CD4-positive, alpha-beta T cell (primary cell): Measurements from ENCODE around the gene MACROD2. TPM values are rescaled to one million over a fixed set of nuclear protein-coding genes. Genes with fewer than 3 reads are reported as not detected.

Source experiments
- ATAC-seq: fragments of 200-7000 bp; cut with Tn5 transposase; one replicate; pipeline ENCODE4 v1.10.0; 2022; ENCODE audit warnings: mild to moderate bottlenecking; ENCODE audit not compliant: poor library complexity
- CTCF ChIA-PET: fragments of 350-600 bp; sonication (Branson Sonifier 250); formaldehyde crosslinking; loops from one replicate; lab custom pipeline; 2021; ENCODE audit warnings: antibody characterized with exemption, inconsistent platforms; lab: Charles Lee
- POLR2A ChIA-PET: fragments of 350-600 bp; sonication (Branson Sonifier 250); formaldehyde crosslinking; loops from one replicate; lab custom pipeline; 2021; ENCODE audit warnings: antibody characterized with exemption, inconsistent platforms; lab: Charles Lee
- DNase-seq, 14 experiments: peaks; one replicate each; pipeline ENCODE4 v3.0.0-alpha.2; 2013 to 2020; ENCODE audit warnings: mixed read lengths in 2 of 14
- H3K27ac ChIP-seq, 2 donors: one replicate each; pipeline versions ENCODE4 v1.5.1 to v1.7.0; 2013; ENCODE audit warnings: low read length in 2 of 2, low read depth in 1 of 2, mild to moderate bottlenecking in 1 of 2
- H3K27me3 ChIP-seq, 2 experiments: 1 replicate in 1 of 2; 2 replicates in 1 of 2; pipeline versions ENCODE4 v1.6.1 to v1.7.0; 2013; ENCODE audit warnings: low read length in 2 of 2, control low read depth in 1 of 2, mild to moderate bottlenecking in 1 of 2, moderate library complexity in 1 of 2; ENCODE audit not compliant: insufficient read depth in 2 of 2, control insufficient read depth in 1 of 2
- H3K36me3 ChIP-seq: one replicate; pipeline ENCODE4 v1.6.1; 2013; ENCODE audit warnings: low read length, control low read depth; ENCODE audit not compliant: insufficient read depth
- H3K4me1 ChIP-seq: one replicate; pipeline ENCODE4 v1.6.1; 2013; ENCODE audit warnings: low read length, control low read depth; ENCODE audit not compliant: insufficient read depth
- H3K4me3 ChIP-seq: one replicate; pipeline ENCODE4 v1.5.1; 2013; ENCODE audit warnings: mild to moderate bottlenecking, low read length, moderate library complexity
- H3K9me3 ChIP-seq, 2 experiments: 1 replicate in 1 of 2; 2 replicates in 1 of 2; pipeline versions ENCODE4 v1.6.1 to v1.7.0; 2013; ENCODE audit warnings: low read length in 2 of 2, mild to moderate bottlenecking in 2 of 2, control low read depth in 1 of 2, moderate library complexity in 1 of 2; ENCODE audit not compliant: control insufficient read depth in 1 of 2, insufficient read depth in 1 of 2
- H3K27ac Mint-ChIP-seq: one replicate; pipeline ENCODE4 v1.8.0; 2020; ENCODE audit warnings: mixed read lengths
- H3K27me3 Mint-ChIP-seq: one replicate; pipeline ENCODE4 v1.8.0; 2021; ENCODE audit warnings: mixed read lengths
- H3K36me3 Mint-ChIP-seq: one replicate; pipeline ENCODE4 v1.8.0; 2021; ENCODE audit warnings: low read depth, mixed read lengths
- H3K4me1 Mint-ChIP-seq: one replicate; pipeline ENCODE4 v1.8.0; 2021; ENCODE audit warnings: low read depth, mixed read lengths
- H3K4me3 Mint-ChIP-seq: one replicate; pipeline ENCODE4 v1.8.0; 2020; ENCODE audit warnings: mild to moderate bottlenecking, mixed read lengths
- H3K9me3 Mint-ChIP-seq: one replicate; pipeline ENCODE4 v1.8.0; 2020; ENCODE audit warnings: mixed read lengths
- CTCF ChIP-seq: fragments of 200-600 bp; IDR thresholded peaks from one replicate; pipeline ENCODE4 v1.8.0; 2022; ENCODE audit warnings: antibody characterized with exemption, mild to moderate bottlenecking
- intact Hi-C, 2 experiments: fragments of 100-400 bp; cut with DNase I in 1 of 2; cut with micrococcal nuclease in 1 of 2; formaldehyde crosslinking; loops; one replicate each; pipeline versions ENCODE4 v1.15.1 to v1.9.0; 2023 to 2025; cut with DNase I, micrococcal nuclease
- total RNA-seq, 174 experiments: library from RNA in 2 of 174; stranded (reverse) in 2 of 174; gene quantifications; one replicate each; pipeline ENCODE4 v1.2.3 and lab custom pipeline; 2021 to 2026

The MACROD2 gene
- total RNA-seq, 2 experiments from 2014 or later, result not detected

- intact Hi-C loops, result no loop called here
- no peak overlapping the region for H3K4me3 Mint-ChIP-seq
- H3K36me3 ChIP-seq, result no peaks in the 10 kb centered on the region
- ChIA-PET POLR2A (no interaction called here), CTCF (no interaction called here)
- peaks cover 0 to 4% of the 10 kb centered on the region in 2 experiments for H3K9me3 ChIP-seq
- H3K4me1 ChIP-seq, result no peaks in the 10 kb centered on the region
- no peak for TF ChIP-seq CTCF
- no peaks in the 10 kb centered on the region for H3K27me3 Mint-ChIP-seq
- no peaks in the 10 kb centered on the region for H3K4me1 Mint-ChIP-seq
- ATAC-seq (no peak), DNase-seq (no peak)
- H3K4me3 ChIP-seq, result no peak overlapping the region
- H3K27ac Mint-ChIP-seq, result no peak overlapping the region
- no peak overlapping the region for H3K27ac ChIP-seq
- H3K36me3 Mint-ChIP-seq, result no peaks in the 10 kb centered on the region
- H3K9me3 Mint-ChIP-seq, result peaks cover 6% of the 10 kb centered on the region
- no peaks in the 10 kb centered on the region for H3K27me3 ChIP-seq
Measured at GRCh38 chr20:14883324-14883723, 888.0 kb downstream of the MACROD2 start.

- no peak overlapping the region for H3K27ac ChIP-seq
- H3K4me1 ChIP-seq, result no peaks in the 10 kb centered on the region
- DNase-seq, result no peak
- TF ChIP-seq CTCF, result no peak
- intact Hi-C loops, result no loop called here
- Mint-ChIP-seq H3K4me1 (no peaks in the 10 kb centered on the region), H3K36me3 (no peaks in the 10 kb centered on the region), H3K4me3 (no peak overlapping the region), H3K27ac (no peak overlapping the region), H3K27me3 (no peaks in the 10 kb centered on the region), H3K9me3 (peaks cover 6% of the 10 kb centered on the region)
- H3K9me3 ChIP-seq, result peaks cover 0 to 3% of the 10 kb centered on the region in 2 experiments
- H3K4me3 ChIP-seq, result no peak overlapping the region
- no peaks in the 10 kb centered on the region for H3K36me3 ChIP-seq
- ChIA-PET CTCF (no interaction called here), POLR2A (no interaction called here)
- ATAC-seq, result no peak
- no peaks in the 10 kb centered on the region for H3K27me3 ChIP-seq
Measured at GRCh38 chr20:14885661-14886060, 890.3 kb downstream of the MACROD2 start.

- H3K36me3 Mint-ChIP-seq, result no peaks in the 10 kb centered on the region
- POLR2A ChIA-PET, result no interaction called here
- no peak for ATAC-seq
Measured at GRCh38 chr20:14888134-14888533, 892.8 kb downstream of the MACROD2 start.

More at GRCh38 chr20:14888134-14888533, 892.8 kb downstream of the MACROD2 start:
- Histone ChIP-seq H3K36me3 (no peaks in the 10 kb centered on the region), H3K4me1 (no peaks in the 10 kb centered on the region), H3K27ac (no peak overlapping the region), H3K27me3 (no peaks in the 10 kb centered on the region), H3K4me3 (no peak overlapping the region), H3K9me3 (no peaks in the 10 kb centered on the region)
- no peak for TF ChIP-seq CTCF
- Mint-ChIP-seq H3K27ac (no peak overlapping the region), H3K4me3 (no peak overlapping the region), H3K4me1 (no peaks in the 10 kb centered on the region), H3K9me3 (peaks cover 6% of the 10 kb centered on the region), H3K27me3 (no peaks in the 10 kb centered on the region)
- intact Hi-C loops, result no loop called here
- no peak for DNase-seq
- CTCF ChIA-PET, result no interaction called here
